SW480 (cell line): ENCODE results near the gene GPC2.

Source experiments
- DNase-seq: peaks from one replicate; pipeline ENCODE4 v3.0.0-alpha.2; 2016; ENCODE audit warnings: low spot score

The GPC2 gene

DNA sequence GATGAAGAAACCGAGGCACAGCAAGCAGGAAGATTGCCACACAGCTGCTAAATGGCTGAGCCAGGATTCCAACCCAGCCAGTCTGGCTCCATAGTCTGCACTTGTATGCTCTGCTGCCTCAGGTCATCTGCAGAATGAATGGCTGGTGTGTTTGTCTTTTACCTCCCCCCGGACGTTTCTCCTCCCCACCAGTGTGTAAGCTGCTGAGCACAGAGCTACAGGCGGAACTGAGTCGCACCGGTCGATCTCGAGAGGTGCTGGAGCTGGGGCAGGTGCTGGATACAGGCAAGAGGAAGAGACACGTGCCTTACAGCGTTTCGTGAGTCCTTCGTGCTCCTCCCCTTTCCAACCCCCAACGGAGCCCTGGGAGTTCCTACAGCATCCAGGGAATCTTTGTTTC is 55.1 kb downstream of the GPC2 start:
- no peak for DNase-seq

GRCh38 chr7:100120733-100121036 is 56.5 kb downstream of the GPC2 start:
- no peak for DNase-seq

GRCh38 chr7:100119970-100120732 is 57.0 kb downstream of the GPC2 start:
- peak; percentile 91 for DNase-seq
